Activated effector memory CD4-positive, alpha-beta T cell treated with anti-CD3 and anti-CD28 coated beads, Interleukin-2, amount 50 U/mL, for 16 hours (primary cell): ENCODE measurements around the gene TMEM144.

ENCODE experiments used
- DNase-seq: peaks from one replicate; pipeline ENCODE4 v3.0.0-alpha.2; 2020

TMEM144 gene

GRCh38 chr4:158302076-158302866 lies 92.0 kb downstream of the TMEM144 start:
- DNase-seq: no peak

GRCh38 chr4:158304694-158305093 lies 94.4 kb downstream of the TMEM144 start:
- DNase-seq: no peak
